GM20431 (cell line): ENCODE measurements around the gene CFAP45.
"Not testable (repeated sequence)": the region's sequence is repeated elsewhere in the genome, so short reads cannot be mapped to it uniquely, and the experiment has no call there.

Experiments used
- in situ Hi-C: fragments of 300-500 bp; cut with MseI, MboI; formaldehyde crosslinking; loops from one replicate; pipeline ENCODE4 v1.15.0; 2020; ENCODE audit warnings: low sequenced_read_pairs; ENCODE audit not compliant: unreplicated experiment

Gene CFAP45

DNA sequence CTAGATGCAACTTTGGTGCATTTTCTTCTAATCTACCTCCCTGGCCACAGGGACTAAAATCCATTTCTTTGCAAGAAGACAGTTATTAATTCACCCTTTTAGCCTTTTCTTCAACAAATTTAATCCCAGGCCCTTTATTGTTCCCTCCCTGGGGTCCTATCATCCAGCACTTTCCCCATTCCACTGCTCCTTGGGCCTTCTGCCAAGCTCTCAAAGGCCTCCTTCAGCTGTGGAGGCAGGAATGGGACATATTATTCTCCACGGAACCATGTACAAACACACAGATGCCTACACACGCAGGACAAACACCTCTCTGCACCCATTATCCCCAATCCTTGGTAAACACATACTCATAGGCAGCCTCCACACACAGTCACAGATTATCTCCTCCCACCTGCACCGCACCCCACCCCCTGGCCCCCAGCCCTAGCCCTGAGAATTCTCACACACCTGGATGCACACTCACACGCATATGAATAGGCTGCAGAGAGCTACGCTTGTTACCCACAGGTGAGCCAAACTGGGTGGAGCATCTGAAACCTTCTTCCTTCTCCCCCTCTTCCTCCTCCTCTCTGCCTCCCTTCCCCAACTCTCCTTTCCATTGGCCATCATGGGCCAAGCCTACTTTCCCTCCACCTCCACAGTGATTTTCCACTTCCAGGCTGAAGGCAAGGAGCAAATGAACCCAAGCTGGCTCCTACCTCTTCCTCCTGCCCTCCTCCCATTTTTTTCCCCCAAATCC is 13.7 kb upstream of the CFAP45 start:
- in situ Hi-C loops: no loop called here

DNA sequence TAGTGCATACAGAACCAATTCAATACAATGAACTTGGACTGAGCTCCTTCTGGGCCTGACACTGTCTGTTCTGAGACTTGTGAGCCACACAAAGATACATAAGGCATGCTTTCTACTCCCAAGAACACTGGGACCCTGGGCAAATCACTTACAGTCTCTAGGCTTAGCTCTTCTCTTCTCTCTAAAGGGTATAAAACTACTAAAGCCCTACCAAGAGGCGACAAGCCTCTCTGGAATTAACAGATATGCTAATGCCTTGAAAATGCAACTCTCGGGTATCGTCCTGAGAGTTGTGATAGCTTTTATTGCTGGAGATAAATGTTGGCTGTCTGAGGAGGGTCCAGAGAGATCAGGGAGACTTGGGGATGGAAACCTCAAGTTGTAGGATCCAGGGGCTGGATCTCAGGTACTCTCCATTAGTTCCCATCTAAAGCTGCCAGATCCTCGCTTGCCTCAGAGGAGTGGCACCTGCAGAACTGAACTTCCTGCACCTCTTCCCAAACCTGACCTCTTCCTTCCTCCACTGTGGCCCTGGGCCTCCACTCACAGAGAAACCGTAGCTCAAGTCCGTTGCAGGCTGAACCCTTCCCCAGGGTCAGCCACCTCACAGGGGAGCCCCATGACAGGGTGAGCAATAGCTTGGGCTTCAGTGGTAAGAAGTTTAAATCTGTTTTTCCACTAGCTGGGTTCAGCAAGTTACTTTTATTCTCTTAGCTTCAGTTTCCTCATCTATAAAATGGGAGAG is 11.5 kb upstream of the CFAP45 start:
- in situ Hi-C loops: no loop called here

DNA sequence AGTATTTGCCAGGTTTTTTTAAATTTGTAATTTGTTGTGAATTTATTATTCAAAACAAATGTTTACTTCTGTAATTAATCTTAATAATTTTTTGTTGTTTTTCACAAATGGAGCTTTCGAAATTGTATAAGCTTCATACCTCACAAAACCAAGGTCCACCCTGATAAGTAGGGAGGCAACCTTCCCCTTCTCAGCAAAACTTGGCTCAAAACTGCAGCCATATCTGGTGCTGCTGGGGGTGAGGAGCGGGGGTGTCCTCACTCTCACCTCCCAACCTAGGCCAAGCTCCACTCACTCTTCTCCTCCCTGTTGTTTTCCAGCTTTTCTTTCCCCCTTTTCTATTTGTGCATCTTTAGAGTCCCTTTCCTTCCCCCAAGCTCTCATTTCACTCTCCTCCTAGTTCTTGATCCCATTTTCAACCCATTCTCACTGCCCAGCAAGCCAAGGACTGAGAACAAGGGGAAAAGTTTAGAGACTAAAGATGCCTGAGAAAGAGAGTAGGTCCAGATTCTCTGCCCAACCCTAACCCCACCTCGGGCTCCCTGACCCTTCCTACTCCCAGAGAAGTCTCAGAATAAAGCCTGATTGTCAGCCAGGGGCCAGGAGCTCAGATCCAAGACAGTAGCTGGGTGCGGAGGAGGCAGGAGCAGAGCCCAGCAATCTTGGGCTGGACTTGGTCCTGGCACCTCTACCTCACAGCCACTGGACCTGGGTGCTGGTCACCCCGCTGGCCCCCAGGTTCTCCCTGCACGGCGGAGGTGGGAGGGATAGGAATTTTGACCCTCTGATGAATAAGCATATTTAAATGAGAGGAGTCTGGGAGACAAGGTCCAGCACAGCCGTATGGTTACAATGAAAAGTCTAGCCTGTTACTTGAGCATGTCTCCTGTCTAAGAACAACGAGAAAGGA is 8.3 kb upstream of the CFAP45 start:
- in situ Hi-C loops: no loop called here

DNA sequence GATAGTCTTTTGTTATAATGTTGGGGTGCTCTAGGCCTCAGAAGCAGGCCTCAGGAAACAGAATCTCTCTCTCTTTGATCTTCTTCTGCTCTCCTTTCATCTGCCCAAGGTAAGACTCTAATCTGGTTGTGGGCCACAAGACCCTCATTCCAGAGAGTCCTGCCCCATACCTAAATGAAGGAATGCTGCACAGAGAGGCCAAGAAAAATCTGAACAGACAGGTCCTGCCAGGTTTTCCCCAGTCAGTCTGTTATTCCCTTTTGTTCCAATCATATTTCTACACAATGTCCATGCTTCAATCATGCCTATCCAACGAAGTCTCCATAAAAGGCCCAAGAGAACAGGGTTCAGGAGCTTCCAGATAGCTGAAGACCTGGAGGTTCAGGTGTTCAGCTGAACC is 7.0 kb upstream of the CFAP45 start:
- in situ Hi-C loops: no loop called here

DNA sequence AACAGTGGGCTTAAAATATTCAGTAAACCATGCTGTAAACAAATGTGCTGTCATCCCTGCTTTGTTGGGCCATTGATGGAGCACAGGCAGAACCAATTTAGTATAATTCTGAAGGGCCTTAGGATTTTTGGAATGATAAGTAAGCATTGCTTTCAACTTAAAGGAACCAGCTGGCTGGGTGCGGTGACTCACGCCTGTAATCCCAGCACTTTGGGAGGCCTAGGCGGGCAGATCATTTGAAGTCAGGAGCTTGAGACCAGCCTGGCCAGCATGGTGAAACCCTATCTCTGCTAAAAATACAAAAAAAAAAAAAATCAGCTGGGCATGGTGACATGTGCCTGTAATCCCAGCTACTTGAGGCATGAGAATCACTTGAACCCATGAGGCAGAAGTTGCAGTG is 4.1 kb upstream of the CFAP45 start:
- in situ Hi-C loops: not testable (repeated sequence)

DNA sequence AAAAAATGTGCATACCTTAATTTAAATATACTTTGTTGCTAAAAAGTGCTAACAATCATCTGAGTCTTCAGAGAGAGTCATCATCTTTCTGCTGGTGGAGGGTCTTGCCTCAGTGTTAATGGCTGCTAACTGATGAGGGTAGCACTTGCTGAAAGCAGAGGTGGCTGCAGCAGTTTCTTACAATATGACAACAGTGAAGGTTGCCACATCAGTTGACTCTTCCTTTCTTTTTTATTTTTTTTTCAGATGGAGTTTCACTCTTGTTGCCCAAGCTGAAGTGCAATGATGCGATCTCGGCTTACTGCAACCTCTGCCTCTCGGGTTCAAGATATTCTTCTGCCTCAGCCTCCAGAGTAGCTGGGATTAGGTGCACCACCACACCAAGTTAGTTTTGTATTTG is 2.6 kb upstream of the CFAP45 start:
- in situ Hi-C loops: no loop called here

DNA sequence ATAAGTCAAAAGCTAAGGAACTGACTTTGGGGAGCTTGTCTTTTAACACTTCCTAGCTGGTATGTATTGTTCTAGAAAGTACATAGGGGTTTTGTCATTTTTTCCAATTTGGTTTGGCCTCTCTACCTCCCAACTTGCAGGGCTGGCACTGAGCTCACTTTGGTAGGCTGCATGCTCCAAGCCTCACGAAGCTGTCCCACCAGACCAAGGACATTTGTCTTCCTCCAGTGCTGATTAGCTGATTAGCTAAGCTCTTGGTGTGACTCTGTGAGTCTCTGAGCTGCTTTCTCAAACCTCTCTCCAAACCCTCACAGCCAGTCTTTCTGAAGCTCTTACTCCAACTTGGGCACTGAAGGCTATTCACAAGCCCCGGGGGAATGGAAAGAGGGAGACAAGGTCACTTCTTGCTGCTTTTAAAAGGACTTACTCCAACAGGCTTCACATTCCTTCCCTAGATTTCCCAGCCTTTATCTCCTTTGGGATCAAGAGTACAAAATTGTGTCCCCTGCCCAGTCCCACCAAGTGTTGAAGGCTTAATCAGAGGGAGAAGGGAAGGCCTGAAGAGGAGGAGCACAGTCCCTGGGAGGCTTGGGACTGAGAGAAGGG is 893 bp upstream of the CFAP45 start:
- in situ Hi-C loops: no loop called here

DNA sequence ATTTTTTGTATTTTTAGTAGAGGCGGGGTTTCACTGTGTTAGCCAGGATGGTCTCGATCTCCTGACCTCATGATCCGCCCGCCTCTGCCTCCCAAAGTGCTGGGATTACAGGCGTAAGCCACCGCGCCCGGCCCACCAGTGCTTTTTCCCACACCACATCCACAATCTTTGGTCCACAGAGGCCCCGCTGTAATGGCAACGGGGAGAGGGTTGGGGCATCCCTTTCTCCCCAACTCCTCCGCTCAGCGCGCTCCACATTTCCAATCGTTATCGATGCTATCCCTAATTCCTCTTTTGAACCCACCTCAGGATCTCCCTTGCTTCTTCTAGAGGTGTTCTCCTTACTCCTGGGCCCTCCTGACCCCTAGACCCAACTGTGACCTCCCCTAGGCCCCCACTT is 331 bp downstream of the CFAP45 start:
- in situ Hi-C loops: not testable (repeated sequence)

DNA sequence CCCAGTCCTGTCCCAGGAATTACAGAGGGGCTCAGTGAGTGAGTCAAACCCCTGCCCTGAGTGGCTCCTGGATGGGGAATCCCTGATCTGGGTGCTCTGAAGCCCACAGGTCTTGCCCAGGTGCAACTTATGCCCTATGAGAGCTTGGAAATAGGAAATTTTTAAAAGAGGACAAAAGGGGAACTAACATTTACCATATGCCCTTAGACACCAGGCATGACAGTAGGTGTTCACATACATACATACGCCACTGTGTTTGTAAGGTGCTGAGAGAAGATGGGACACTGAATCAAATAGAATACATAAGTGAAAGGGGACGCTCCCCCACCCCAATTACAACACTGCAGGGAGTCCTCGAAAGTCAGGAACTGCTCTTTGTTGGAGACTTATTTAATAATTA is 1.4 kb downstream of the CFAP45 start:
- in situ Hi-C loops: no loop called here

DNA sequence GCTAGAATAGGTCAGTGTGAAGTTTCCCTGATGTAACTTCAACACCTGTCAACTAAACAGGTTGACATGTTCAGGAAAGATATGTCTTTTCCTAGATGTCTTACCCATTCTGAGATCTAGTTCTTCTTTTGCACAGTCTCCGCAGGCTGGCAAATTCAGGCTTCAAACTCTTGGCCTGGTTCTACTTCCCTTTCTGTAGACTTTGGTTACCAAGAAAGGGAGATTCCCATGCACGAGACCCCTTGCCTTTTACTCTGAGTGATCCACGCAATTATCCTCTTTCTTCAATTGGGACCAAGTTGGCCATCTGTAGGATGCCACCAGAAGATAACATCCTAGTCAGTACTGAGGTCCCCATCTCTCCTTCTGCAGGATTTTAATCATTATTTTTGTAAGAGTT is 2.0 kb downstream of the CFAP45 start:
- in situ Hi-C loops: no loop called here

DNA sequence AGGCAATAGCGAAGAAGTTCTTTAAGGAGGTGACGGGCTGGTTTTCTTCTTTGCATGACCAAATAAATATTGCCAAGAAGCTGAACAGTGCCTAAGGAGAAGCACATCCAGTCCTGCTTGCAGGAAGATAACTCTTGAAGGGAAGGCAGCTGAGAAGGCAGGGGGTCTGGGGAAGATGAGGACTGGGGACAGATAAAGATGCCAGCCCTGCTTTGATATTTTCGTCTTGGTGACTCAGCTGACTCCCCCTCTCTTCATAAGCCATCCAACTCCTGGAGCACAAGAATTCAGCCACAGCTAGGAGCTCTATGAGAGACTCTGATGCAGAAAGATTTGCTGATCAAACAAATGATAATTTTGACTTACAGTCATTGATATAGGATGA is 3.4 kb downstream of the CFAP45 start:
- in situ Hi-C loops: no loop called here

DNA sequence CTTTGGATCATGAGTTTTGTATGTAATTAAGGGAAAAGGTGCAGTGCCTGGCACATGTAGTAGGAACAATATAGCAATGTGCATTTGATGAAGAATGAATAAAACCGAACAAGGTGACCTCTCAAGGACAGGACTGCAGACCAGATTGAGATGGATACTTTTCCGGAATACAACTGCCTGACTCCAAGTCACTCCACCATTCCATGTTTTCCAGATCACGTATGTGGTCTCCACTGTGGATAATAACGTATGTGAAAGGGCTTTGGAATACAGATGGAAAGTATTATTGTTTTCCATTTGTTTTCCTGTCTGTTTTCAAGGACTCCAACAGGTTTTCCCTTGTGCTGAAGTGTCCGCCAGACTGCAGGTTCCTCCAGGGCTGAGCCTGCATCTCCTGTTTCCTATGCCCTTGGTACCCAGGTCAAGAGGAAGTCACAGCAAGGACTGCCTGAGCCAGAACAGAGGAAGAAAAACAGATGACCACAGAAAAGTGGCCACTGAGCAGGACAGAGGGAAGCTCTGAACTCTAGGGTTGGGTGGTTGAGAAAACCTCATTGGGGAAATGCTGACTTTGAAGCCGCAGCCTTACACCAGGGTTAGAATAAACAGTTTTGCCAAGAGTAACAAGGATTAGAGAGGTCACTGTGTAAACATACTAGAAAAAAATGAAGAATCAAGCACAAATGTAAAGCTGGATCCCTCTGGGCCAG is 4.0 kb downstream of the CFAP45 start:
- in situ Hi-C loops: no loop called here

DNA sequence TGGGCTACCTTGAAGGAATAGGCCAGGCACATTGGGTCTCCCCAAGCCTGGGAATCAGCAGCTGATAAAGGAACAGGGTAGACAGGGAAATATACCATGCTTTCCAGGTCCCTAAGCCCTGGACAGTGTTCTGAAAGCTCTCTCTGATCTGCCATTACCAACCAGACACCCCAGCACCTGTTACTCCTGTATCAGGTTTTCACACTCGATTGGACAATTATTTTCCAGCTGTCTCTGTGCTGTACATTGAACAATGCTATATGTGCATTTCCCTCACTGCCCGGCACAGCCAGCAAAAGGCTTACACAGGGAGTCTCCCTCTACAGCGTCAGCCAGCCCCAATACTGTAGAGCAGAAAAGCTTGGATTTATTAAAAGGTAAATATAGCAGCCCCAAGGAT is 4.7 kb downstream of the CFAP45 start:
- in situ Hi-C loops: no loop called here

DNA sequence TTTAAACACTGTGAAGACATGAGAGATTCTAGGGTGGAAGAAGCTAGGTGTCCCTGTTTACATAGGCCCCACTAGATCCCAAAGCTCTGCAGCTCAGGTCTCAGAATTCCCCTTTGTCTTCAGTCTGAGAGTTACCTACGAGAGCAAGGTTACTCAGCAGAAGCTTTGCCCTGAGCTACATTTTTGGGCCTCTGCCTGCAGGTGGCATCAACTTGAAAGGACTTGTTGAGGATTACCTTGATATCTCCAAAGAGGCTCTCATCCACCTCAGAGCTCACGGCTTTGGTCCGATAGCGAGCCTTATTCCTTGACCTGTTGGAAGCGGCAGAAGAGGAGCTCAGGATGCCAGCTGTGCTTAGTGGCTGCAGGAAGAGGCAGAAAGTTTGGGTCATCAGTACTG is 7.0 kb downstream of the CFAP45 start:
- in situ Hi-C loops: no loop called here

DNA sequence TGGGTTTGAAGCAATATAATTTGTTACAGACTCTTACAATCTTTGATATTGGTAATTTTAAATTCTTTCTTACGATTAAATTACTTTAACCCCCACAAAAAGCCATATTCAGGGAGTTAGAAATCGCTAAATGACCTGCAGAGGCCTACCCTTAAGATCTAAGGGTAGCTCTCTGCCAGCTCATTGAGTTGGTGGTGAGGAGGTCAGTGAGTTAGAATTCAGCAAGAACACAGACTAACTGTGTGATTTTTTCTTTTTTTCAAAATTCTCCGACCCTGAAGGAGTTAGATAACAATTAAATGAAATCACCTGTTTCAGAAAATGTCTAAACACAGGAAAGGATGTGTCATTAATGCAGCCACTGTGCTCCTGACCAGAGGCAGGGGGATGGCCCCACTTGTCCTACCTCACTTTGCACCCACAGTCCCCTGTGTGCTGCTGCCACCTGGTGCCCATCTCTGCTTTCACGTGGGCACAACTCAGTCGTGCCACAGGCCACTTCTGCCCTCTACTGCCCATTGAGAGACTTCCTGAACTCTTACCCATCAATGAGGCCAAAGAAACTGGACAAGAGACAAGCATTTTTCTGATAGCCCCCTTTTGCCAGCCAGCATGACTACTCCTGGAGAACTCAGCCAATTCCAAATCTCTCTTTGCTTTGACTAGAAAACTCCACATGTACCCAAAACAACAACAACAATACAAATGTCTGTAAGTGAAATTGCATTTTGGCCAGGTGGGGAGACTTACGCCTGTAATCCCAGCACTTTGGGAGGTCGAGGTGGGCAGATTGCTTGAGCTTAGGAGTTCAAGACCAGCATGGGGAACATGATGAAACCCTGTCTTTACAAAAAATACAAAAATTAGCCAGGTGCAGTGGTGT is 8.4 kb downstream of the CFAP45 start:
- in situ Hi-C loops: no loop called here

DNA sequence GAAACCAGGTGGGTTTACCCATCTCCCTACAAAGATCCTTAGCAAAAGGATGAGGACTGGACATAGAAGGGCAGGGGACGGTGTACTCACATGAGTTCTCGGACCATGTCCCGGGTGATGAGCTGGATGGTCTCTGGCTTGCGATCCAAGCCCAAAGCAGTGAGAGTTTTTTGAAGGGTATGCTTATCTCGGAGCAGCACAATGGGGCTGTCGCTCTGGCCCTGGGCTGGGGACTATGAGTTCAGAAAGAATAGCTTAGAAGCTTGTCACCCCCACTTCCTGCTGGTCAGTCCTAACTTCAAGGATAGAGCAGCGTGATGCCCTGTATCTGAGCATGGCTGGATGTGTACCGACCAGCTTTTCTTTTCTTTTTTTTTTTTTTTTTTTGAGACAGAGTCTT is 9.6 kb downstream of the CFAP45 start:
- in situ Hi-C loops: no loop called here

DNA sequence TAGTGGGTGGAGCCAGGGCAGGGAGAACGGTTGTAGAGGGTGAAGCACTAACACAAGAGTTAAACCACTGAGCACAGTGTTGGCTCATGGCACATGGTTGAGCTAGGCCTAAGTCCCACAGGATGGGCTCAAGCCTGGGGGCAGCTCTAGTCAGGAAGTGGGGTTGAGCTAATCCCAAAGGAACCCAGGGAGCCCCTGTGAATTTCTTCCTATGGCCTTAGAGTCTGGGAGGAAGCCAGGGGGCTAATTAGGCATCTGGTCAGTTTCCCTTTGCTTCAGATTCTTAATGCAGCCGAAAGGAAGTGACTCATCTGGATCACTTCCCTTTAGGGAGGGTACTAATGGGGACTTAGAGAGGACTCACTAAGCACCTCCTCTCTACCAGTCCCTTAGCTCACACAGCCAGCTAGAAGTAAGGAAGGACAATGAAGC is 10.1 kb downstream of the CFAP45 start:
- in situ Hi-C loops: no loop called here

DNA sequence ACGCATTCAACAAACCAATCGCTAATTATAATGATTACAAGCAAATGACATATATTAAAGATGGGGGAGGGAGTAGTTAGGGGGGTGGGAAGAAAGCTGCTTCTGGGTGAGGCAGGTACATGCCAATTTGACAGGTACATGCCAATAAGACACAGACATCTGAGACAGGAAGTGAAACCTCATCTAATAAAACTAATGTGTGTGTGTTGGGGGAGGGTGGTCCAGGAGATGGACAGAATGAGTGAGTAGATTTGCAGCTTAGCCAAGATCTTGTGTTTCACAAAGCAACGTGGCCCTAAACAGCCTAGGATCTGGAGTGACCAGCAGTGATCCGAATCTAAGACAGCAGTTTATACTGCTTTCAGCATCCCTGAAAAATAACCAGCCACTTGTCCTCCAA is 10.8 kb downstream of the CFAP45 start:
- in situ Hi-C loops: no loop called here

DNA sequence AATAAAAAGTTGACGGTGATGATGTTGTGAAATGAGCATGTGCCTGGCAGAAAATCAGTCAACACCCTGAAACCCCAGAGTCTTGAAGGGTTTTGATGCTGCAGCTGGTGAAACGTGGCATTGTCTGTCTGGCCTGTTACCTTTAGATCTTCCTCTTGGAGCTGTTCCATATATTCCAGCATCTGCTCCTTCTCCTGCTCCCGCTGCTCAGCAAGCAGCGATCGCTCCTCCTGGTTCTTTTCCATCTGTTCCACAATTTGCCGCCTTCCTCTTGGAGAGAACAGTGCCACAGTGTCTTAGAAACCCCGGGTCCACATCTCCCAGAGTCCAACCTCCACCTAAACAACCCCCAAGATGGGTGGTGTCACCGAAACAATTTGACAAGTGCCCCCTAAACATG is 15.7 kb downstream of the CFAP45 start:
- in situ Hi-C loops: no loop called here
